Hindlimb muscle (tissue), 1 donor: ENCODE results near the gene DCUN1D3. TPM values are rescaled to one million over a fixed set of nuclear protein-coding genes. Genes with fewer than 3 reads are reported as not detected.

ENCODE experiments used
- DNase-seq: peaks from one replicate; pipeline ENCODE4 v3.0.0-alpha.2; 2013
- polyA plus RNA-seq: library from polyadenylated mRNA; unstranded; fragments of 120-200 nt; gene quantifications from one replicate; pipeline ENCODE4 v1.2.1, GENCODE V29; 2013; ENCODE audit not compliant: insufficient read length

DCUN1D3 gene
- polyA plus RNA-seq, 1 donor = 5.2 TPM

DNA sequence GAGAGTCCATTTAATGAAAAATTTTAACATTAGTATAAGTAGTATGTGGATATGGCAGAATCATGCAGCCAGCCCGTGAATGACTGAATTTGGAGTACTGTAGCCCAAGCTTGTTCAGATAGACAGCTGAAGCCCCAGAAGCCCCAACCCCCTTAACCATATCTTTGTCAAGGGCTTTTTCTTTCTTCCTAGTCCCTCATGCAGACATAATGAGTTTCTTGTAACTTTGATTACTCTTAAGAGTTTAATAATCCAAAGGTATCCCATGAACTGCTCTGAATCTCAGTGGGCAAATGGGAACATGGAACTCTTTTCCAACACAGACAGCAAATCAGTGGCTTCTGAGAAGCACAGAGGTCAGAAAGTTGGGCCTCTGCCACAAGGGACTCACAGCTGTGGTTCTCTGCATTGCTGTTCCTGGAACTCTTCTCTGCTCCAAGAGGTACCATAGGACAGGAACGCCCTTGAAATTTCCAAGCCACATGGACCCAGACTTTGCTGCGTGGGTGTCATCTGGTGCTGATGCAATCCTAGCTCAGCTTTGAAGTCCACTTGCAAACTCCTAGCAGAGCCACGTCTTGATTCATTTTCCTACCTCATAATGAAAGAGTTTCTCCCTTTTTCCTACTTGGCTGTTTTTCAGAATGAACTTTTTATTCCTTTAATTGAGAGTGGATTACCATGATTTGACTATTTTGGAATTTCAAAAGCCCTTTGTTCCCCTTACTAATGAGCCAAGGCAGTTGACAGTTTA lies 18.5 kb upstream of the DCUN1D3 start:
- DNase-seq = no peak

- no peak for DNase-seq
Observed at GRCh38 chr16:20916942-20917341, 16.8 kb upstream of the DCUN1D3 start.

GRCh38 chr16:20916289-20916688 lies 16.1 kb upstream of the DCUN1D3 start:
- DNase-seq = no peak

- DNase-seq = no peak
Observed at GRCh38 chr16:20911361-20911760, 11.2 kb upstream of the DCUN1D3 start.

DNA sequence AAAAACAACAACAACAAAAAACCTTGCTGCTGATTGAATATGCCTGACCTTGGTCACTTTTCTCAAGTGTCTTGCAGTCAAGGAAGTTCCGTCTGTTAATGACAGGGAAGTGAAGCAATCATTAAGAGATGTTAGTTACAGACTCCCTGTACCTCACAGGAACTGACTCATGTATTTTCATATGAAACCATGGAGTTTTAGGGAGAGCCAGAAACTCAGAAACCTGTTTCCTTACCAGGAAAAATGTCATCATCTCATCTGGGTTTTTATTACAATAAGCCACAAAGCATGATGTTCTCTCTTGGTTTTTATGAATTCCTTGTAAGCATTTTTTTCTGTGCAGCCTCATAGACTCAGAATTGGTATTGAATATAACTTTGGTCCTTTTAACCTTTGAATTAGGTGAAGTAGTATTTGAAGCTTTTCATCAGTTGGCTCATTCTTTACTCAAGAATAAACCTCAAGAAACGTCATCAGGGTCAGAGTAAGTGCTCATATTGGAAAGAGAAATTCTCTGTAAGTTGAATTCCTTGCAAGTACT lies 10.7 kb upstream of the DCUN1D3 start:
- DNase-seq = no peak

GRCh38 chr16:20906341-20907255 lies 6.4 kb upstream of the DCUN1D3 start:
- peak; percentile 54 for DNase-seq

DNA sequence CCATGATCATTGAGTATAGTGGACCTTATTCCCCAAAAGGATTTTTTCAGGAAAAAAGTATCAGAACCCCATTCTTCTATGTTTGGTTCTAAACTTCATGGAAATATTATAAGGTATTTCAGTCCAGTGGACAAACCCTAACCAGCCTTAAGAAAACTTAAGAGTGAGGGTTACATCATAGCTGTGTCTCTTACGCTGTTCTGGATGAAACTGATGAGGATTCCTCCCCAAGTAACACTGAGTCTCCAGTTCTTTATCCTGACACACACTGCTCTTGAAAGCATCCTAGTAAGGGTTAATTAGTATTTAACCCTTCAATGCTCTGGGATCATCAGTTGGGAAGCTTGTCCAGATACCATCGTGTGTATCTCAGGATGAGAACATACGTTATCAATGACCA lies 5.4 kb upstream of the DCUN1D3 start:
- no peak for DNase-seq

- DNase-seq = no peak
Observed at GRCh38 chr16:20904507-20905081, 4.4 kb upstream of the DCUN1D3 start.

DNA sequence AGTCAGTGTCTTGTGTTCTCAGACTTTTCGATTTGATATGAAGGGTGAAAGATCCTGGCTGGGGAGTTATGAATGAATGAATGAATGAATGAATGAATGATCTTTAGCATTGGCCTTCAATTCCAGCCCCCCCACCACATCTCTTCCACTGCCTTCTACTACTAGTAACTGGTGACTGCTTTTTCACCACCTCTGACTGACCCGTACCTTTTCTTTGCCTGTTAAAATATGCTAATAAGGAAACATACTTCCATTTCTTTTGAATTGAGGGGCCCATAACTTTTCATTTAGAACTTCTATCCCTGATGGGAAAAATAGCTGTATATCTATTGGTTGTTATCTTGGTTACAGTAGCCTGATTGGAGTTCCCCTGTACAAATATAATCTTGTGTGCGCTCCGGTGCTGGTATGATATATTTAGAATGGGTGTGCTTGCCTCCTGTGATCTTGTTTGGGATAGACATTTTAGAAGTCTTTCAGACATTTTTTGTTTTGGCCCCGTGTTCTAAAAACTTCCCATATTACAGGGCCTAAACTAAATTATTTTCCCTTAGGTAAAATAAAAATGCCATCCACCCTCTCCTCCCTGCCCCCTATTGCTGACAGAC lies 3.8 kb upstream of the DCUN1D3 start:
- DNase-seq = no peak

DNA sequence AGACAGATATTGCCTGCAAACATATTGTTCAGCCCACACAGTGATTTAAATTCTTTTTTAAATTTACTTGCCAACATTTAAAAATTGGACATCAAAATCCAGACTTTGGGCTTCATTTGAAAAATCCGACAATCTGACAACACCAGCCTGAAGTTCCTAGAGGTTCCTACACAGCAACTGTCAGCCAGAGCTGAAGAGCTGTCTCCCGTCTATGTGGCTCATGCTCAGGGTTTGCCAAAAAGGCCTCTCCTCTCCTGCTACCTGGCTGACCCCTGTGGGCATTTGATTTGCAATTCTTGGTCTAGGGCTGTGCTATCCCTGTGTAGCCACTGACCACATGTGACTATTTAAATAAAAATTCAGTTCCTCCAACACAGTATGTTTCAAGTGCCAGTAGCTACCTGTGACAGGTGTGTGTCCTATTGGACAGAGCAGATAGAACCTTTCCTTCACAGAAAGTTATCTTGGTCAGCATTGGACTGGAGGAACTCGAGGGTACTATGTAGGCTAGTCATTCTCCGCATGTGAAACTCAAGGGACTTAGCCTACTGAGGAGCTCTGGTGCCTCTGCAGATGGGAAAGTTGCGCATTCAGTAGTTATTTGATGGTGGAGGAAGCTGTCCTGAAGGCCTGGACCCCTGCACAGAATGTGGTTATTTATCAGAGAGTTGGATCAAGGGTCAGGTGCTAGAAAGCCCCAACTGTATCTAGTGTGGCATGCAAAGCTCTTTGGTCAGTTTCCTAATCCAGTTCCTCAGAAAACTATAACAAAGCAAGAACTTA lies 3.1 kb upstream of the DCUN1D3 start:
- DNase-seq = no peak

GRCh38 chr16:20902426-20902825 lies 2.3 kb upstream of the DCUN1D3 start:
- no peak for DNase-seq

- peak; percentile 59 for DNase-seq
Observed at GRCh38 chr16:20901436-20902112, 1.4 kb upstream of the DCUN1D3 start.

- no peak for DNase-seq
Observed at GRCh38 chr16:20901068-20901435, 894 bp upstream of the DCUN1D3 start.

GRCh38 chr16:20899477-20900298 lies 470 bp downstream of the DCUN1D3 start:
- no peak for DNase-seq

GRCh38 chr16:20899071-20899470 lies 1.1 kb downstream of the DCUN1D3 start:
- no peak for DNase-seq

DNA sequence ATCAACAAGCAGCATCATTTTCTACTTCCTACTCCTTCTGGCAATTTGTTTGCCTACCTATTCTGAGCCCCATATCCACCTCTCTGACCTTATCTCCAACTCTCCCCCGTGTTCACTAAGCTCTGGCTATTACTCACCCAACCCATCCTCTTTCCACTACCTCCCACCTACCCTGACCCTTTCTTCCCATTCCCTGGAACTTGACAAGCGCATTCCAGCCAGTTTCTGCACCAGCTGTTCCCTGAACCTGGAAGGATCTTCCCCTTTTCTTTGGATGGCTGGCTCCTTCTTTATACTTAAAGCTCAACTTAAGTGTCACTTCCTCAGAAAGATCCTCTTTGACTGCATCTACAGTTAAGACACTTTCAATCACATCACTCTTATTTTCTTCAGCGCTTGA lies 2.2 kb downstream of the DCUN1D3 start:
- DNase-seq = no peak

DNA sequence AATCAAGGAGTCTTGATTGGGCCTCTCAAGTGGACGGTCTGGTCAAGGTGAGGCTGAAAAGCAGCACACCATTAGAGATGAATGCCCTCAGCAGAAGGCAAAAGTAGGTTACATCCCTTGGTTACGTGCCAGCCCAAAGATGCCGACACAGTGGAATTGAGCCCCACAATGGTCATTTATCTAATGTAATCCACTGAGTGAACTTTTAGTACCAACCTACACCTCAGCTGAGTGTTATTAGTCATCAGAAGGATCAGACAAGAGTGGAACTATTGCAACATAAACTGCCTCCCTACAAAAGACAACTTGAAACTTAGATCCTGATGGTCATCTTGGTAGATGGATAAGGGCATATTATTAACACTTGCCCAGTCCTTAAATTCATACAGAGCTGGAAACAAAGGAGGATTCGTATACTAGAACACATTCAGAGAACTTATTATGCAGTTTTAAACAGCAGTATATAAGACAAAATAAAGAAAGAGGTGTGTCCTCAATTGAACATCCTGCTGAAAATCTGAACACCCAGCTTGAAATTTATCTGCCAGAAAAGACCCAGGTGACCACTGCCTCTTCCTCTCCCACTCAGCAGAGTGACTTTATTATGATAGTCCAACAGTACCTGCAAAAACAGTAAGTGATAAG lies 2.8 kb downstream of the DCUN1D3 start:
- no peak for DNase-seq

DNA sequence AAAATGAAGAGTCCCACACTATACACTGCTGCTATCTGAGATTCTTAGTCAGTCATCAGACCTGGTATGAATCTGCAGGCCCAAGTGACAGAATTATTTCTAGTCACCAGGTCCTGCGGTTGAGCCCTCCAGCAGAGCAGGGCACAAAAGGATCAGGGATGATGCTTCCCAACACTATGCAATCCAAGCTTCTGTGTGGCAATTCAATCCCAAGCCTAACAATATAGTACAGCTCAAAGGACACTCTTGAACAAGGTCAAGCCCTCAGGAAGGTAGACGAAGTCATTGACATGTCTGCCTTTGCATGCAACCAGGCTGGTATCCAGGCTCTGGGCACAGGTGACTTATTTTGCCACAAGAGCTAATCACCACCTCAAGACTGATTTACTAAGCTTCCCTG lies 5.8 kb downstream of the DCUN1D3 start:
- no peak for DNase-seq

GRCh38 chr16:20889625-20890275 lies 10.4 kb downstream of the DCUN1D3 start:
- no peak for DNase-seq
